NCI-H82 treated with DMSO at 0.1 percent for 48 hours (cell line): ENCODE measurements around the gene ETV6.

ENCODE experiments used
- DNase-seq: peaks from one replicate; lab custom pipeline; 2025; ENCODE audit not compliant: unreplicated experiment; lab: John Stamatoyannopoulos, UW

Gene ETV6

GRCh38 chr12:11716794-11717518 is 67.5 kb downstream of the ETV6 start:
- no peak for DNase-seq

DNA sequence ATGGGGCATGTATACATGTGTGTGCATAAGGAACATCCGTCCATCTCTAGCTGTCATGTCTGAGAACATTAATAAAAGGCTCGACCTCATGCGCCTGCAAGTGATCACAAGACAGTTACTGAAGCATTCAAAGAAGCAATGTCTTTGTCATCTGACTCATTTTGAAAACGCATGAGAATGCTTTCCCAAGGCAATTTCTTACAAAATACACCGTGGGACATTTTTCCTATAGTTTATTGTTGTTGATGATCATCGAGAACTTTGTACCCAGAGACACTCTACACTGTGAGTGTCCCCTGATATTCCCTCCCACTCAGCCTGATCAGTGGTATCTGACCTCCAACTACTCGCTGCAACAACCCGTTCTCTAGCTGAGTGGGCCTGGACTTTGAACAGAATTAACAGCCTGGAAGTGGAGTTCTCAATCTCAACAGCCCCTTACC is 68.1 kb downstream of the ETV6 start:
- no peak for DNase-seq

DNA sequence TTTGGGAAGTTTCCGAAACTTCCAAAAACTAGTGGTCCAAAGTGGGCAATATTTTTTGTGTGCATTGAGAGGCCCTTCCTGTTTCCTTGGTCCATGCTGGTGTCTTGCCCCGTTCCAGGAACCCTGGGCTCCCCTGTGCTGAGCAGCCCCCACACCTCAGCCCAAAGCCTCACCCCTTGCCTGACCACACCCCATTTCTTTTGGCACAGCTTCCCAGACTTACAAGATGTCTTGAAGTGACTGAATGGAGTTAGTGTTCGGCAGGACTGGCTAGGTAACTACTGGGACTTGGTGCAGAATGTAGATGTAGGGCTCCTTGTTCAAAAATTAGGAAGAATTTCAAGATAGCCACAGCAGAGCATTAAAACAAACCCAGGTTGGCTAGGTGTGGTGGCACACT is 68.6 kb downstream of the ETV6 start:
- no peak for DNase-seq

DNA sequence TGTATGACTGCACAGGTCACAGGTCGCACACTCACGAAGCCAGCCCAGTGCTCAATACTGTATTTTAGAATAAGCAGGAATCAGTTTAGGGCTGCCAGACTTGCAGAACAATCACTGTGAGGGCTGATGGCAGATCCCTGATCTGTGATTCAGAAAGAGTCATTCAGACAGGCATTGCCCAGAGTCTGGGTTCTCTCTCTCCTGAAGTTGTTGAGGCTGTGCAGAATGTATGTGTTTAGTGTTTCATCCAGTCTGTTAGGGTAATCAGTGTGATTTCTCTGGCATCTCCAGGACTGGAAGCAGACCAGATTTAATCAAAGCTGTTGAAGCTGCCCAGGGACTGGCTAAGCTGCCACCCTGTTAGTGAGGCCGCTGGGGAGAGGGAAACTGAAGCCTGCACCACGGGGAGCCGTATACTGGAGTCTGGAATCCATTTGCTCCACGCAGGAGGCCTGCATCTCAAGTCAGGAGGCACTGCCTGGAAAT is 69.3 kb downstream of the ETV6 start:
- DNase-seq, result no peak

DNA sequence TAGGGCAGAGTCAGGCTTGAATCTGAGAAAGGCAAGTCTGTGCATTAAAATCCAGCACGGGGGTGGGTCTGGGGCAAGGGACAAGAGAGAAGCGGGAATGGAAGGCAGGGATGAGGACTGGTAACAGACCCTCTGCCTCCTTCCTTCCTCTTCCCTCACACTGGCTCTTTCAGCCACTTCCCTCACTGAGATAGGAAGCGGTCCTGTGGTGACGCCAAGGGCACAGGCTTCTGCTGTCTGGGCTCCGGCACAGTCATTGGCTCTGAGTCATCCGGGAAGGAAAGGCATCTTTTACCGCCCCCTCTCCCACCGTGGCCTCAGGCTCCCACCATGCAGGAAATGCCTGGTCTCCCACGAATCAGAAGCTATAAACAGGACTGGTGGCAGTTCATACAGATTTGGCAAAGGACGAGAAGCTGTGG is 70.2 kb downstream of the ETV6 start:
- no peak for DNase-seq

DNA sequence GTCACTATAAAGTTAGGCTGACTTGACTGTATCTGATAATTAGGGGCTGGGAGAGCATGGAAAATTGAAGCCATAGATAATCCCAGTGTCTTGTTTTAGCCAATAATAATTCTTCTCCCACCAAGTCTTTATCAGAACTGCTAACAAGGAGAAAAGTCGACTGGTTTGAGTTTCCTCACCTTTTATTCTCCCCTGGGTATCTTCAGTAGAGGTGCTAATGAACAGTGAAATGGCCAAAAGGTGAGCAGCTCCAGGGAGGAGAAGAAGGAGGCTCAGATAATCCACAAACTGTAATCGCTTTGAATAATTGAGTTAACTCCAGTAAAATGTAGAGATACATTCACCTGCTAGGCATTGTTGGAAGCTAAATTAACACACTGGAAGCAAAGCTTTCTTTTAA is 72.6 kb downstream of the ETV6 start:
- no peak for DNase-seq

DNA sequence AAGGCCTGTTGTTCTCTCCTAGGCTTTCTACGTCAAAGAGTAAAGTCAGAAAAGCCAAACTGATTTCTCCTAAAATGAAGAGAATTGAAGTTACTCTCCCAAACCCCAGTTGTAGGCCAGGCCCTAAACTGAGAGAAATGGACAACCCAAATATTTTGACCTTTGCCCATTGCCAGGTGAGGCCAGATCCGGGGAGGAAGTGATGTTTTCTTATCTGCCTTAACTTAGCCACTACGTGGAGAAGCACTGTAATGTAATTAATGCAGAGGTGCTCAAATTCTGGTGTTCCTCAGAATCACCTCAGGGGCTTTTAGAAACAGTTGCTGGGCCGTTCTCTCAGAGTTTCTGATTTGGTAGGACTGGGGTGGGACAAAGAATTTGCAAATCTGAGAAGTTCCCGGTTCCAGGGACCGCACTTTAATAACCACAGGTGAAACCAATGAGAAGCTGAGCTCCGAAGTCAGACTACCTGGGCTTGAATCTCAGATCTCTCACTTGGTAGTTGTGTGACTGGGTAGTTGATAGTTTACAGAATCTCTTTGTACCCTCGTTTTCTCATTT is 73.2 kb downstream of the ETV6 start:
- no peak for DNase-seq

DNA sequence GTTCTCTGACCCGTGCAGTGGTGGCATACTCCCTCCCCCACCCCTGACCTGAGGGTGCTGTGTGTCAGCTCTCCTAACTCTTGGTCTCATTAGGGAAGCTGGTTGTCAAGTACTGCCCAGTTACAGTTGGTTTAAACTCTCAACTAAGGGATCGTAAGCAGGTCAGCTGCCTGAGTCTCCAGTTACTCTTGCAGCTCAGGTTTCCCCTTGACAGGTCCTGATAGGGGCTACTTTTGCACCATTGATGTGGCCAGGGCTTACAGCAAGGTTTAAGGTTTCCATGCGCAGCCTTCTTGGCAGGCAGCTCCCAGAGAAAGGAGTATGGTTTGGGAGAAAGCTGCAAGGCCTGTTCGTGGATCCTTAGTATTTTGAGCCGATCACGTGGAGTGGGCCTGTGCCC is 74.5 kb downstream of the ETV6 start:
- no peak for DNase-seq

DNA sequence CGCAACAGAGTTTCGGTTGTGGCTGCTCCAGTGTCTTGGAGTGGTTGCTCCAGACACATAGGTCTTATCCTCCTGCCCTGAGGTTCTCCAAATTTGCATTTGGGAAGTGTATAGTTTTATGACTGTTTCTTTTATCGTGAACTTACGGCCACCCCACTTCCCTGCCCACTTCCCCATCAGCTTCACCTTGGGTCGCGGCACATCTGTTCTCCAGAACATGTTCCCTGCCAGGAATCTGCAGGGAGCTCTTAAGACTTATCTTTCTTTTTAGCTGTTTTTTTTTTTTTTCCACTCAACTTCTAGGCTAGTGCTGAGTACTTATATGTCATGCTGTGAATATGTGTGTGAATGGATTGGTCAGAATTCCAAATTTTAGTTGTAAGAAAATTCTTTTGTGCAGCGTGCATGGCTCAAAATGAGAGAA is 75.4 kb downstream of the ETV6 start:
- no peak for DNase-seq

DNA sequence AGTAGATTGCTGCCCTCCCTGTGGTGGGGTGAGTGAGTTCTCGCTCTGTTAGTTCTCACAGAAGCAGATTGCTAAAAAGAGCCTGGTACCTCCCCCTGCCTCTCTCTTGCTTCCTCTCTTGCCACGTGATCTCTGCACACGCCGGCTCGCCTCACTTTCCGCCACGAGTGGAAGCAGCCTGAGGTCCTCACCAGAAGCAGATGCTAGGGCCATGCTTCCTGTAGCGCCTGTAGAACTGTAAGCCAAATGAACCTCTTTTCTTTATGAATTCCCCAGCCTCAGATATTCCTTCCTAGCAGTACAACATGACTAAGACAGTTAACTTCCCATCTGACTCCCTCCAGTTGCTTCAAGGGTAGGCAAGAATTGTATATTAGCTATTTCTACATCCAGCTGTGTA is 76.2 kb downstream of the ETV6 start:
- DNase-seq, result no peak

DNA sequence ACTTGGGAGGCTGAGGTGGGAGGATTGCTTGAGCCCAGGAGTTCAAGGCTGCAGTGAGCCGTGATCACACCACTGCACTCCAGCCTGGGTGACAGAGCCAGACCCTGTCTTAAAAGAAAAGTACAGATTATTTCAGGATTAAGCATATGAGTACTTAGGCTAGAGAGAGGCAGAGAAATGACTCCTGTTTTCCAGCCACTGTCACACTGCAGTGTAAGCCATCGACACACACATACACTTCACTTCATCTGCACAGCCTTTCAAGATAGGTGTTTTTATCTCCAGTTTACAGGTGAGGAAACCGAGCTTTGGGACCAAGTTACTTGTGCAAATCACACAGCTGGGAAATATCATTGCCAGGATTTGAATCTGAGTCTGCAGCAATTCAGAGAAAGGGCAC is 77.2 kb downstream of the ETV6 start:
- no peak for DNase-seq

- DNase-seq, result no peak
Measured at GRCh38 chr12:11727133-11727664, 77.7 kb downstream of the ETV6 start.

DNA sequence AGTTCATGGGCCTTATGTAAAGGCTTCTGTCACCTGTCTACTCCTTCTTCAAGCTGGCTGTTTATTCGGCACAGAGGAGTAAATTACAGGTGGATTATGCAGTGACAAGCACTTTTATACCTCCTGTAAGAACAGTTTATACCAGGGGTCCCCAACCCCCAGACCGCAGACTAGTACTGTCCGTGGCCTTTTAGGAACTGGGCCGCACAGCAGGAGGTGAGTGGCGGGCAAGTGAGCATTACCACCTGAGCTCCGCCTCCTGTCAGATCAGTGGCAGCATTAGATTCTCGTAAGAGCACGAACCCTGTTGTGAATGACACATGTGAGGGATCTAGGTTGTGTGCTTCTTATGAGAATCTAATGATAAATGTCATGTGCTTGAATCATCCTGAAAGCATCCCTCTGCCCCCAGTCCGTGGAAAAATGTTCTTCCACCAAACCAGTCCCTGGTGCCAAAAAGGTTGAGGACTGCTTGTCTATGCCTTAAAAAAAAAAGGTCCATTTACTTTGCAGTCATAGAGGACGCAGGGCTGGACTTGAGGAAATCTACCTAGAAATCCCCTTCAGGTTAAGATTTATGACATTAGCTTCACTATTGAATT is 78.8 kb downstream of the ETV6 start:
- no peak for DNase-seq

GRCh38 chr12:11729008-11729407 is 79.5 kb downstream of the ETV6 start:
- no peak for DNase-seq

DNA sequence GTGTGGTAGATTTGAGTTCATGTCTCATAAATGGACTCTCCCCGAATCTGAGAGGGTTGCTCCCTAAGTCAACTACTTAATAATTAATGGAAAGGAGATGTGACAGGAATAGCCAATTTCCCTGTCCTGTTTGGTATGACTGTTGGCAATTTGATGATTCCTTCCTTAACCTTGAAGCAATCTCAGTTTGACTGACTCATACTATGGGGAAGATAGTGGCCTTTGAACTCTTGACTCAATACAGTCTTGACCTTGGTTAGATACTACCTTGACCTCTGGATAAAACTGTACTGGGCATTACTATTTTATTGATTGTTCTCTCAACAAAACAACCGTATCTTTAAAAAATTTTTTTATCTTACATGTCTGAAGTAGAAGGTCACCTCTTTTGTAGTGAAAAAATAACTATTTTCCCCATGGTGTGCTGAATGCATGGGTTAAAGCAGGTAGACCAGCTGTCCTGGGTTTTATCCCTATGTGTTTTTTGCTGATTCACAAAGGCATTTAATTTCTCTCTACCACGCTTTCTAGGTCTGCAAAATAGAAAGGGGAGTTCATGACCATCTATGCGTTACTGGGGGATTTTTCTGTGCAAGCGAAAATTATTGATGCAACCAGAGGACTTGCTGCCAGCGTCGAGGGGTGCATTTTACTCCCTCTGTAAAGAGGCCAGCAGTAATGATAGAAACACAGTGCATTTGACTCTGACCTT is 80.1 kb downstream of the ETV6 start:
- DNase-seq, result no peak

- no peak for DNase-seq
Measured at GRCh38 chr12:11730299-11731041, 81.0 kb downstream of the ETV6 start.

DNA sequence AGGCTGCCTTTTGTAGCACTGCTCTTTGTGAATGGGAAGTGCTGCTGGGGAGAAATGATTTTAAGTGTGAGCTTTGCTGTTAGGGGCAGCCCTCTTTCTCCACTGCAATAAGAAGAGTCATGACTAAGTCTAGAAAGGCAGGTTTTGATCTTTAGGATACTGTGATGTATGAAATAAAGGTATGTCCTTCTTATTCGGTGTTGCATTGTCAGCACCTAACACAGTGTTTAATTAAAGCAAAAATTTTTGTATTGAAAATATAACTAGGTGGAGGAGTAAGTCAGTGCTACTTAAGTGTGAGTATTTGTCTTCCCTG is 81.5 kb downstream of the ETV6 start:
- no peak for DNase-seq

DNA sequence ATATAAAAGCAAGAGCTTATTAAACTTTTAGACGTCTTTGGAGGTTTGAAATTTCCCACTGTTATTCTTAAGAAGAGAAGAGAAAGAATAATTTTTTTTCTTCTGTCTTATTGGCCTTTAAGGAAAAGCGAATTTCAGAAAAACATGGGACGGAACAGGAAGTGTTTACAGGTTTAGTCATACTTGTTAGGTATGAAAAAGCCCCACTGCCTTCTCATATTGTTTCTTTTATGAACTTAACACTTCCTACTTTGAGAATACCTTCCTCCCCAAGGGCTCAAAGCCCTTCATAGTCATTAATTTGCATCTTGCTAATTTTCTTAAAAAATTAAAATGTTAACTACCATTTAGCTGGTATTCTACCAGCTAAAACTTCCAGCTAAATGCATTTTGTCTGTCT is 82.0 kb downstream of the ETV6 start:
- DNase-seq, result no peak

DNA sequence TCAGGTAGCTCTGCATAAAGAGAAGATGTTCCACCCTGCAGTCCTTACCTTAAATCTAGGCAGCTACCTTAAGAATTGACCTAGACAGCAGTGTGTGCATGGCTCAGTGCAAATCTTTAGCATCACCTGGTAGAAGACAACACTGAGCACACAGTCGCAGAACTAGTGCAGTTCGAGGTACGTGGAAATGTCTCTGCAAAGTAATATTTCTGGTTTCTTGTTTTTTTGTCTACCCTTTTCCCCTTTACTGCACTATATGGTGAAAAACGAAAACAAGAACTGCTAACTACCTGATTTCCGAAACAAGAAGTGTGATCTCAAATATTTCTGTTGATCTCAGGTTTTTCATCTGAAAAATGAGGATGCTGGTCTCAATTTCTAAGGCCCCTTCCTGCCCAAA is 82.5 kb downstream of the ETV6 start:
- DNase-seq, result no peak

- DNase-seq, result no peak
Measured at GRCh38 chr12:11732715-11733114, 83.2 kb downstream of the ETV6 start.

DNA sequence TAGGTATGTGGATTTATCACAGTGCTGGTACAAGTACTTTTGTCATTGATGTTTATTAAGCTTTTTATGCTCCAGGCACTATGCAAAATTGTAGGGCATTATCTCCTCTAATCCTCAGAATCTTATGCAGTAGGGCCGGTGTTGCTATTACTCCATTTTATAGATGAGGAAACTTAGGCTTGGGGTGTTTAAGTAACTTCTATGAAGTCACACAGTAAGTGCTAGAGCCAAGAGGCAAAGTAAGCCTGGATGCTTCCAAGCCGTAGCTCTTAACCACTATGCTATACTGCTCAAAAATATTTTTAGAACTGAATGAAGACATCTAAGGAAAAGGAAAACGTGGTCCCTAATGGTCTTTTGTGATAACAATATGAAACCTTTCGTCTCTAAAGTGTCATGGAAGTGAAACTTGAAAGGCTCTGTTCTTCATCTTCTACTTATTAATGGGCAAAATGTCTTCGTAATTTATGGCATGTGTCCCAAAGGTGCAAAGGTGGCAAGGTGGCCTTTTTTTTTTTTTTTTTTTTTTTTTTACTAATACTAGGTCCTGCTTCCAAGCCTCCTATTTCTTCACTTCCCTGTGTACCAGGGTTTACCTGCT is 85.2 kb downstream of the ETV6 start:
- DNase-seq, result no peak
